Activated B cell treated with CpG ODN at 0.5 μM for 24 hours (primary cell): ENCODE results near the gene C1orf116. TPM values are rescaled to one million over a fixed set of nuclear protein-coding genes. Genes with fewer than 3 reads are reported as not detected.
A peak's percentile ranks its signal among the peaks of the same experiment; 100 is the strongest.

Source experiments
- ATAC-seq: fragments of 200-7000 bp; cut with Tn5 transposase; one replicate; pipeline ENCODE4 v1.10.0; 2021; ENCODE audit warnings: low read depth, mild to moderate bottlenecking, moderate library complexity
- CTCF ChIA-PET: fragments of 350-600 bp; sonication (Branson Sonifier 250); formaldehyde crosslinking; loops from one replicate; lab custom pipeline; 2021; ENCODE audit warnings: antibody characterized with exemption; lab: Charles Lee
- POLR2A ChIA-PET: fragments of 350-600 bp; sonication (Branson Sonifier 250); formaldehyde crosslinking; loops from one replicate; lab custom pipeline; 2021; ENCODE audit warnings: antibody characterized with exemption; lab: Charles Lee
- DNase-seq: peaks from one replicate; pipeline ENCODE4 v3.0.0; 2022
- H3K27ac Mint-ChIP-seq: one replicate; pipeline ENCODE4 v1.8.0; 2020; ENCODE audit warnings: mixed read lengths
- H3K27me3 Mint-ChIP-seq: one replicate; pipeline ENCODE4 v1.8.0; 2021; ENCODE audit warnings: mixed read lengths
- H3K36me3 Mint-ChIP-seq: one replicate; pipeline ENCODE4 v1.8.0; 2021; ENCODE audit warnings: low read depth, mixed read lengths
- H3K4me1 Mint-ChIP-seq: one replicate; pipeline ENCODE4 v1.8.0; 2021; ENCODE audit warnings: mixed read lengths
- H3K4me3 Mint-ChIP-seq: one replicate; pipeline ENCODE4 v1.8.0; 2020; ENCODE audit warnings: mild to moderate bottlenecking, mixed read lengths
- H3K9me3 Mint-ChIP-seq: one replicate; pipeline ENCODE4 v1.8.0; 2020; ENCODE audit warnings: mixed read lengths
- CTCF ChIP-seq: fragments of 200-600 bp; IDR thresholded peaks from one replicate; pipeline ENCODE4 v1.8.0; 2022; ENCODE audit warnings: antibody characterized with exemption, mild to moderate bottlenecking
- intact Hi-C: fragments of 100-400 bp; cut with micrococcal nuclease; formaldehyde crosslinking; loops from one replicate; pipeline ENCODE4 v1.15.1; 2024
- total RNA-seq: library from RNA; stranded (reverse); gene quantifications from 2 replicates; pipeline ENCODE4 v1.2.3, GENCODE V29; 2022

The C1orf116 gene
- total RNA-seq, 1 donor from 2014 or later = 0.09 TPM

- ChIA-PET CTCF (interaction anchor here (1.7 kb wide), 1 partner anchor 9 kb away, joined by 4 read pairs; no protein-coding TSS in a partner anchor), POLR2A (no interaction called here)
- H3K9me3 Mint-ChIP-seq = no peaks in the 10 kb centered on the region
- no peak for TF ChIP-seq CTCF
- peaks cover 25% of the 10 kb centered on the region for H3K4me1 Mint-ChIP-seq
- peaks cover 28% of the 10 kb centered on the region for H3K36me3 Mint-ChIP-seq
- H3K4me3 Mint-ChIP-seq = no peak overlapping the region
- no peak overlapping the region for H3K27ac Mint-ChIP-seq
- no peak for DNase-seq
- no peak for ATAC-seq
- intact Hi-C loops = no loop called here
- H3K27me3 Mint-ChIP-seq = no peaks in the 10 kb centered on the region
These were observed 25.7 kb upstream of the C1orf116 start for GRCh38 chr1:207058252-207058651.

- no peaks in the 10 kb centered on the region for H3K27me3 Mint-ChIP-seq
- CTCF ChIA-PET = interaction anchor here (1.3 to 1.7 kb wide), 2 partner anchors 349 to 396 kb away, joined by 3 to 7 read pairs; no protein-coding TSS in a partner anchor
These were observed 24.1 kb upstream of the C1orf116 start for GRCh38 chr1:207056673-207057072.

GRCh38 chr1:207055386-207056001 is 22.9 kb upstream of the C1orf116 start:
- no peaks in the 10 kb centered on the region for H3K9me3 Mint-ChIP-seq
- H3K36me3 Mint-ChIP-seq = peaks cover 10% of the 10 kb centered on the region
- no peak for TF ChIP-seq CTCF
- H3K4me3 Mint-ChIP-seq = peak overlapping the region; percentile 98
- DNase-seq (no peak), ATAC-seq (no peak)
- no peaks in the 10 kb centered on the region for H3K27me3 Mint-ChIP-seq
- ChIA-PET CTCF (interaction anchor here (1.3 to 1.7 kb wide), 5 partner anchors 27 to 444 kb away, joined by 3 to 7 read pairs (median 3); no protein-coding TSS in a partner anchor), POLR2A (interaction anchor here (1.3 kb wide), 1 partner anchor 441 kb away, joined by 3 read pairs; the partner anchor contains the start of gene CR1)
- peaks cover 48% of the 10 kb centered on the region for H3K4me1 Mint-ChIP-seq
- intact Hi-C loops = no loop called here
- no peak overlapping the region for H3K27ac Mint-ChIP-seq

More at GRCh38 chr1:207056673-207057072, 24.1 kb upstream of the C1orf116 start:
- Mint-ChIP-seq H3K4me3 (no peak overlapping the region), H3K4me1 (peaks cover 40% of the 10 kb centered on the region), H3K9me3 (no peaks in the 10 kb centered on the region), H3K36me3 (peaks cover 18% of the 10 kb centered on the region), H3K27ac (no peak overlapping the region)
- intact Hi-C loops = no loop called here
- POLR2A ChIA-PET = interaction anchor here (0.6 kb wide), 1 partner anchor 19 kb away, joined by 4 read pairs; no protein-coding TSS in a partner anchor
- TF ChIP-seq CTCF = no peak
- ATAC-seq (no peak), DNase-seq (no peak)

GRCh38 chr1:207054491-207054890 is 21.9 kb upstream of the C1orf116 start:
- intact Hi-C loops = loop anchor here (5.0 kb wide), 2 partner anchors 132 to 442 kb away; partner anchors contain the start of genes EIF2D and FCMR

More at GRCh38 chr1:207054491-207054890, 21.9 kb upstream of the C1orf116 start:
- POLR2A ChIA-PET = no interaction called here
- peak overlapping the region; percentile 98 for H3K27ac Mint-ChIP-seq
- peaks cover 15% of the 10 kb centered on the region for H3K36me3 Mint-ChIP-seq
- DNase-seq (no peak), ATAC-seq (no peak)
- CTCF ChIA-PET = interaction anchor here (1.4 kb wide), 2 partner anchors 30 to 445 kb away, joined by 3 read pairs; no protein-coding TSS in a partner anchor
- no peaks in the 10 kb centered on the region for H3K27me3 Mint-ChIP-seq
- H3K9me3 Mint-ChIP-seq = no peaks in the 10 kb centered on the region
- peaks cover 55% of the 10 kb centered on the region for H3K4me1 Mint-ChIP-seq
- no peak for TF ChIP-seq CTCF
- H3K4me3 Mint-ChIP-seq = peak overlapping the region; percentile 98
